ENCODE measurements around the gene C2CD5. TPM values are rescaled to one million over a fixed set of nuclear protein-coding genes. Genes with fewer than 3 reads are reported as not detected.

C2CD5 gene
- total RNA-seq, 4 donors from 2014 or later, result 52.7 to 77.4 (median 55.8) TPM

GRCh38 chr12:22532317-22532716, 12.0 kb downstream of the C2CD5 start:
- 96 to 97% methylated on average over 4 of the region's 4 CpGs for WGBS, 2 donors
- Histone ChIP-seq H3K9me3 (no peaks in the 10 kb centered on the region), H3K27ac (no peak overlapping the region), H3K4me1 (peaks cover 4 to 12% of the 10 kb centered on the region in 2 donors), H3K27me3 (no peaks in the 10 kb centered on the region), H3K36me3 (peaks cover 0 to 7% of the 10 kb centered on the region in 2 donors), H3K4me3 (replicated peaks in 1 of 3) (no peak overlapping the region)
- no peak for TF ChIP-seq CTCF (IDR thresholded peaks at IDR 0.05)
- TF ChIP-seq POLR2A (IDR thresholded peaks at IDR 0.05), result no peak
- intact Hi-C loops (cut with DNase I), result no loop called here
- DNase-seq, result no peak

DNA sequence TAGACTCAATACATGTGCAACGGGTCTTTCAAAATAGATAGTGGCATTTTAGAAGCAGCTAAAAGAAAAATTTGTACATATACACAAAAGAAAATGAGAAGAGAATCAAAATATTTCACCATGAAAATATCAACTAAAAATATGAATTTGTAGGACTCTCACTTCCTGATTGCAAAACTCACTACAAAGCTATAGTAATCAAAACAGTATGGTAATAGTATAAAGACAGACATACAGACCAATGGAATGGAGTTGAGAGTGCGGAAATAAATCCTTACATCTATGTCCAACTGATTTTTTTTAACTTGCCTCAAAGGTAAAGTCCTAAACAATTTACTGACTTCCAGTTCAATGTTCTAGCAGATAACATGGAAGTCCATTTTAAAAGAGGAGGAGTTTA, 13.1 kb downstream of the C2CD5 start:
- Histone ChIP-seq H3K27ac (no peak overlapping the region), H3K9me3 (no peaks in the 10 kb centered on the region), H3K4me3 (replicated peaks in 1 of 3) (no peak overlapping the region), H3K27me3 (no peaks in the 10 kb centered on the region), H3K36me3 (peaks cover 0 to 7% of the 10 kb centered on the region in 2 donors), H3K4me1 (peaks cover 8 to 10% of the 10 kb centered on the region in 2 donors)
- no peak for TF ChIP-seq POLR2A (IDR thresholded peaks at IDR 0.05)
- no peak for TF ChIP-seq CTCF (IDR thresholded peaks at IDR 0.05)
- DNase-seq, result no peak
- intact Hi-C loops (cut with DNase I), result no loop called here
- WGBS, 2 donors, result 97 to 98% methylated on average over 2 of the region's 2 CpGs

DNA sequence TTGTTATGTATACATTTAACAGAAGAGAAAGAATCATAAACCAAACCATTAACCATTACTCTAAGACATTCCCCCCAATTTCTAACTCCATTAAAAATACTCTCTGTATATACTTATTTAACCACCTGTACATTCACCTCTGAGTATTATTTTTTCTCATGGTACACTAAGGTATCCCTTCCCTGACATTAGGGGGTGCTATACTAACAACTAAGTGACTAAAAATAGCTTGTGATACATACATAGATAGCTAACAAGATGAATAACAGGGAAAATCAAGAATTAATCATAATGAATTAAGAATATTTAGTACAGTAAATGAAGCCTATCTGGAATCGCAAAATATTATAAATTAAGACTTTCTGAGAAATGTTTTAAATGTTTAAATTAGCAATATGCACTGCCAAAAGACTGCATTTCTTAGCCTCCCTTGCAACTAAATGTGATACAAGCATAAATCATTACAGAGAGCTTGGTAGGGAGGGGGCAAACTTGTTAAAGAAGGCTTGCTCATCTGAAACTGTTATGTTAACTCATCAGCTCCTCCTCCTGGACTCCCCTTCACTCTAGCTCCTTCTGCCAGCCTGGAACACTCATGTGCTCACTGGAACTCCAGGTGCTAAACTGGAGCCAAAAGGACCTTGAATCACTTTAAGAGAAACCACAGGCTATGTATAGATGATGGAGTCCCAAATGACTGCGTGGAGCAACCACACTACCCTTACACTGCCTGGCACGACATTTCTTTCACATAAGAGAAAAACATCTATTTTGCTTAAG, 14.9 kb downstream of the C2CD5 start:
- intact Hi-C loops (cut with DNase I), result no loop called here

GRCh38 chr12:22527999-22528398, 16.3 kb downstream of the C2CD5 start:
- intact Hi-C loops (cut with DNase I), result no loop called here
- peaks cover 8 to 10% of the 10 kb centered on the region in 2 donors for H3K4me1 ChIP-seq
- 98% methylated on average over 1 of the region's 1 CpG for WGBS, 2 donors
- H3K9me3 ChIP-seq, result no peaks in the 10 kb centered on the region
- H3K27ac ChIP-seq, result no peak overlapping the region
- H3K27me3 ChIP-seq, result no peaks in the 10 kb centered on the region
- H3K36me3 ChIP-seq, result peaks cover 5 to 13% of the 10 kb centered on the region in 2 donors
- no peak overlapping the region for H3K4me3 ChIP-seq (replicated peaks in 1 of 3)
- no peak for DNase-seq
- TF ChIP-seq CTCF (IDR thresholded peaks at IDR 0.05) (no peak), POLR2A (IDR thresholded peaks at IDR 0.05) (no peak)

More for the DNA sequence above, 14.9 kb downstream of the C2CD5 start:
- Histone ChIP-seq H3K36me3 (peaks cover 0 to 8% of the 10 kb centered on the region in 2 donors), H3K4me3 (replicated peaks in 1 of 3) (no peak overlapping the region), H3K27me3 (no peaks in the 10 kb centered on the region), H3K27ac (no peak overlapping the region), H3K9me3 (no peaks in the 10 kb centered on the region), H3K4me1 (peaks cover 8 to 10% of the 10 kb centered on the region in 2 donors)
- DNase-seq, result peak; percentile 57 to 67
- WGBS, 2 donors, result 81 to 82% methylated on average over 3 of the region's 3 CpGs
- TF ChIP-seq CTCF (IDR thresholded peaks at IDR 0.05) (peak in 3 of 6 experiments; percentile 9 to 25 (median 19)), POLR2A (IDR thresholded peaks at IDR 0.05) (no peak)

DNA sequence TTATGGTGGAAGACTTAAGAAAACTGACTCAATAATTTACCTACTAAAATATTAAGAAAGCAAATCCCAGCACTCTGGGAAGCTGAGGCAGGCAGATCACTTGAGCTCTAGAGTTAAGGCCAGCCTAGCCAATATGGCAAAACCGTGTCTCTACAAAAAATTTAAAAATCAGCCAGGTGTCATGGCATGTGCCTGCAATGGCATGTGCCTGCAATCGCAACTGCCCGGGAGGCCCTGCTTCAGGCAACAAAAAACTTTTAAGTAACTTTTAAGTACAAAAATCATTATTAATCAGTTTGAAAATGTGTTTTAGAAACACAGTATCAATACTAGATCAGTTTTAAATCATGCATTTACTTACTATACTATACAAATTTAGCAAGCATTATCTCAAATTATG, 17.5 kb downstream of the C2CD5 start:
- Histone ChIP-seq H3K27ac (no peak overlapping the region), H3K27me3 (no peaks in the 10 kb centered on the region), H3K4me3 (replicated peaks in 1 of 3) (no peak overlapping the region), H3K4me1 (peaks cover 8 to 10% of the 10 kb centered on the region in 2 donors), H3K9me3 (no peaks in the 10 kb centered on the region), H3K36me3 (peaks cover 6 to 15% of the 10 kb centered on the region in 2 donors)
- peak; percentile 44 to 53 for DNase-seq
- TF ChIP-seq CTCF (IDR thresholded peaks at IDR 0.05) (no peak), POLR2A (IDR thresholded peaks at IDR 0.05) (no peak)
- intact Hi-C loops (cut with DNase I), result no loop called here
- WGBS, 2 donors, result 54 to 59% methylated on average over 3 of the region's 3 CpGs
